Testis (tissue), 3 donors: ENCODE measurements around the gene MEIS2. TPM values are rescaled to one million over a fixed set of nuclear protein-coding genes. Genes with fewer than 3 reads are reported as not detected.

ENCODE experiments used
- DNase-seq: peaks from one replicate; pipeline ENCODE4 v3.0.0-alpha.2; 2019
- H3K27ac ChIP-seq, 2 donors: fragments of 200-600 bp; sonication (generic); one replicate each; pipeline ENCODE4 v1.5.1; 2019
- H3K27me3 ChIP-seq: fragments of 200-600 bp; sonication (generic); one replicate; pipeline ENCODE4 v1.5.1; 2019
- H3K36me3 ChIP-seq: fragments of 200-600 bp; sonication (generic); one replicate; pipeline ENCODE4 v1.5.1; 2017; ENCODE audit warnings: low read depth; ENCODE audit errors: missing control alignments
- H3K4me1 ChIP-seq: fragments of 200-600 bp; sonication (generic); one replicate; pipeline ENCODE4 v1.5.1; 2019
- H3K4me3 ChIP-seq, 2 donors: fragments of 200-600 bp; sonication (generic); one replicate each; pipeline ENCODE4 v1.5.1; 2017 to 2019
- H3K9me3 ChIP-seq: fragments of 200-600 bp; sonication (generic); one replicate; pipeline ENCODE4 v1.5.1; 2017
- POLR2A ChIP-seq: fragments of 450-650 bp; IDR thresholded peaks from one replicate; pipeline ENCODE4 v1.6.1; 2017; ENCODE audit warnings: antibody characterized with exemption, mild to moderate bottlenecking, moderate library complexity
- WGBS, 2 donors: methylation state at CpG; one replicate each; pipeline ENCODE4 v1.1.5; 2018; 5-methylcytosine and 5-hydroxymethylcytosine counted together
- intact Hi-C: fragments of 100-400 bp; cut with DNase I; formaldehyde crosslinking; loops from one replicate; pipeline ENCODE4 v1.15.1; 2023; ENCODE audit warnings: low total_unique reads
- polyA plus RNA-seq: library from polyadenylated mRNA; stranded (reverse); fragments of 350-450 nt; fragmentation: Illumina TruSeq; extraction: RNeasy Lipid Tissue Mini Kit (QIAGEN cat#74804); gene quantifications from one replicate; pipeline ENCODE4 v1.2.3, GENCODE V29; 2014; ENCODE audit warnings: low read depth, low replicate concordance; ENCODE audit not compliant: insufficient read depth
- total RNA-seq, 2 donors: library from RNA; depleted of rRNA; stranded (reverse); fragments of >200 nt; gene quantifications; one replicate each; pipeline ENCODE4 v1.2.3, GENCODE V29; 2016
- TF ChIP-seq, protein P1 (sequence below), 3 experiments: fragments of 450-650 bp in 2 of 3; fragments of 200-600 bp in 1 of 3; sonication (generic) in 1 of 3; IDR thresholded peaks; one replicate each; pipeline ENCODE4 v1.5.1; 2016 to 2019; ENCODE audit warnings: antibody characterized with exemption in 3 of 3, mild to moderate bottlenecking in 2 of 3, moderate library complexity in 1 of 3

Gene MEIS2
- total and polyA plus RNA-seq, 3 donors from 2014 or later = 7.0 to 19.4 (median 15.7) TPM

GRCh38 chr15:36944442-36944841, 155.9 kb downstream of the MEIS2 start:
- Histone ChIP-seq H3K4me3 (no peak overlapping the region), H3K36me3 (no peaks in the 10 kb centered on the region), H3K27ac (no peak overlapping the region), H3K4me1 (no peaks in the 10 kb centered on the region), H3K9me3 (no peaks in the 10 kb centered on the region), H3K27me3 (no peaks in the 10 kb centered on the region)
- intact Hi-C loops = no loop called here
- no peak for DNase-seq
- whole genome bisulfite sequencing, 2 donors = 81 to 82% methylated on average over 6 of the region's 6 CpGs
- no peak for TF ChIP-seq POLR2A
- TF ChIP-seq, protein P1, sequence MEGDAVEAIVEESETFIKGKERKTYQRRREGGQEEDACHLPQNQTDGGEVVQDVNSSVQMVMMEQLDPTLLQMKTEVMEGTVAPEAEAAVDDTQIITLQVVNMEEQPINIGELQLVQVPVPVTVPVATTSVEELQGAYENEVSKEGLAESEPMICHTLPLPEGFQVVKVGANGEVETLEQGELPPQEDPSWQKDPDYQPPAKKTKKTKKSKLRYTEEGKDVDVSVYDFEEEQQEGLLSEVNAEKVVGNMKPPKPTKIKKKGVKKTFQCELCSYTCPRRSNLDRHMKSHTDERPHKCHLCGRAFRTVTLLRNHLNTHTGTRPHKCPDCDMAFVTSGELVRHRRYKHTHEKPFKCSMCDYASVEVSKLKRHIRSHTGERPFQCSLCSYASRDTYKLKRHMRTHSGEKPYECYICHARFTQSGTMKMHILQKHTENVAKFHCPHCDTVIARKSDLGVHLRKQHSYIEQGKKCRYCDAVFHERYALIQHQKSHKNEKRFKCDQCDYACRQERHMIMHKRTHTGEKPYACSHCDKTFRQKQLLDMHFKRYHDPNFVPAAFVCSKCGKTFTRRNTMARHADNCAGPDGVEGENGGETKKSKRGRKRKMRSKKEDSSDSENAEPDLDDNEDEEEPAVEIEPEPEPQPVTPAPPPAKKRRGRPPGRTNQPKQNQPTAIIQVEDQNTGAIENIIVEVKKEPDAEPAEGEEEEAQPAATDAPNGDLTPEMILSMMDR (IDR thresholded peaks at IDR 0.05) = no peak

DNA sequence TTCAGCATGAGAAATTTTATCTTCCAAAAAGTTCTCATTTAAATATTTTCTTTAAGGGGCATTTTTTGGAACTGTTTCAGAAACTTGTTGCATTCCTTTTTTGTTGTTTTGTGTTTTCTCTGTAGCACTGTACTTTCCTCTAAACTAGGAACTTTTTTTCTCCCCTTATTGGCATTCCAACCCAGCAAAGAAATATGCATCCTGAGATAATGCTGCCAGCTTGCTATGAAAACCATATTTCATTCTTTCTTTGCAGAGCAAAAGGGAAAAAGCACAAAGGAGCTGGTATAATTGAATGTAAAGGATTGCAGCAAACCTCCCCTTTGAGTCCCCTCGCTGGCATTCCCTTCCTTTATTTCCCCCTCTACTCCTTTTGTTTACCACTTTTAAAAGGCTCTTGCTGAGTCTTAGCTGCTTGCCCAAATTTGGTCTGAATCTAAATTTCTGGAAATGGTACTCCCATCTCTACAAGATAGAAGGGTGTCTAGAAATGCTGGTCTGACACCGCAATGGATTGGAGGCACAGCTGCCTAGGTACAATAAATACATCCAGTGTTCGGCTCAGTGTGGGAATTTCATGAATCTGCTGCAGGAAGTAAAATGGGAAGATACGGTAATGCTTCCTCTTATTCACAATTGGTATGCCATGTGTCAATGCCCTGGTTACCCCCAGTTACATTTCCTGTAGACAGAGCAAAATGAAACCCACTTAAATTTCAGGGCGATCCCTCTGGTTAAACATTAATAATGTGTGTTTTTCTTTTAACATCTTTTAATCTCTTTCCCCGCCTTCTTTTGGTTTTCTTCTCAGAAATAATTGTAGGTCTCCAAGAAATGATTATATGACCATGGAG, 156.6 kb downstream of the MEIS2 start:
- DNase-seq = no peak
- Histone ChIP-seq H3K36me3 (no peaks in the 10 kb centered on the region), H3K4me1 (no peaks in the 10 kb centered on the region), H3K27me3 (no peaks in the 10 kb centered on the region), H3K9me3 (no peaks in the 10 kb centered on the region), H3K27ac (no peak overlapping the region), H3K4me3 (no peak overlapping the region)
- WGBS, 2 donors = 81 to 88% methylated on average over 6 of the region's 6 CpGs
- intact Hi-C loops = no loop called here
- no peak for TF ChIP-seq POLR2A
- TF ChIP-seq, protein P1 (IDR thresholded peaks at IDR 0.05) = no peak

- no peak overlapping the region for H3K4me3 ChIP-seq
- H3K36me3 ChIP-seq = no peaks in the 10 kb centered on the region
- H3K27ac ChIP-seq = no peak overlapping the region
- no peaks in the 10 kb centered on the region for H3K27me3 ChIP-seq
- no peaks in the 10 kb centered on the region for H3K9me3 ChIP-seq
- WGBS, 2 donors = 94 to 95% methylated on average over 6 of the region's 6 CpGs
- DNase-seq = no peak
- TF ChIP-seq, protein P1 (IDR thresholded peaks at IDR 0.05) = no peak
- no peak for TF ChIP-seq POLR2A
- H3K4me1 ChIP-seq = no peaks in the 10 kb centered on the region
- intact Hi-C loops = no loop called here
These were observed 158.0 kb downstream of the MEIS2 start for GRCh38 chr15:36942248-36942827.

- no peak overlapping the region for H3K27ac ChIP-seq
- 54 to 75% methylated on average over 4 of the region's 4 CpGs for WGBS, 2 donors
These were observed 158.6 kb downstream of the MEIS2 start for GRCh38 chr15:36941798-36942197.

More at GRCh38 chr15:36941798-36942197, 158.6 kb downstream of the MEIS2 start:
- Histone ChIP-seq H3K9me3 (no peaks in the 10 kb centered on the region), H3K36me3 (no peaks in the 10 kb centered on the region), H3K27me3 (no peaks in the 10 kb centered on the region), H3K4me3 (no peak overlapping the region), H3K4me1 (no peaks in the 10 kb centered on the region)
- intact Hi-C loops = no loop called here
- TF ChIP-seq, protein P1 (IDR thresholded peaks at IDR 0.05) = no peak
- TF ChIP-seq POLR2A = no peak
- DNase-seq = no peak
